Effector memory CD4-positive, alpha-beta T cell (primary cell): ENCODE results near the gene RBM4B.

ENCODE experiments used
- DNase-seq, 3 donors: peaks; one replicate each; pipeline ENCODE4 v3.0.0-alpha.2; 2020
- H3K27ac ChIP-seq: 2 replicates; pipeline ENCODE4 v1.7.0; 2013; ENCODE audit warnings: mild to moderate bottlenecking, low read length, moderate library complexity; ENCODE audit not compliant: insufficient read depth, poor library complexity, severe bottlenecking
- H3K27me3 ChIP-seq: replicated peaks from 2 replicates; pipeline ENCODE4 v1.7.0; 2013; ENCODE audit warnings: mild to moderate bottlenecking, low read length; ENCODE audit not compliant: insufficient read depth, control insufficient read depth, poor library complexity, severe bottlenecking
- H3K36me3 ChIP-seq: 2 replicates; pipeline ENCODE4 v1.7.0; 2013; ENCODE audit warnings: mild to moderate bottlenecking, low read length, moderate library complexity; ENCODE audit not compliant: control insufficient read depth, insufficient read depth
- H3K4me1 ChIP-seq: 2 replicates; pipeline ENCODE4 v1.7.0; 2013; ENCODE audit warnings: low read length, mild to moderate bottlenecking; ENCODE audit not compliant: control insufficient read depth, insufficient read depth, poor library complexity, severe bottlenecking
- H3K4me3 ChIP-seq: 2 replicates; pipeline ENCODE4 v1.7.0; 2013; ENCODE audit warnings: low read length, low read depth, mild to moderate bottlenecking; ENCODE audit not compliant: insufficient read depth, poor library complexity, severe bottlenecking
- H3K9me3 ChIP-seq: 2 replicates; pipeline ENCODE4 v1.7.0; 2013; ENCODE audit warnings: mild to moderate bottlenecking, low read length, moderate library complexity; ENCODE audit not compliant: control insufficient read depth

The RBM4B gene

DNA sequence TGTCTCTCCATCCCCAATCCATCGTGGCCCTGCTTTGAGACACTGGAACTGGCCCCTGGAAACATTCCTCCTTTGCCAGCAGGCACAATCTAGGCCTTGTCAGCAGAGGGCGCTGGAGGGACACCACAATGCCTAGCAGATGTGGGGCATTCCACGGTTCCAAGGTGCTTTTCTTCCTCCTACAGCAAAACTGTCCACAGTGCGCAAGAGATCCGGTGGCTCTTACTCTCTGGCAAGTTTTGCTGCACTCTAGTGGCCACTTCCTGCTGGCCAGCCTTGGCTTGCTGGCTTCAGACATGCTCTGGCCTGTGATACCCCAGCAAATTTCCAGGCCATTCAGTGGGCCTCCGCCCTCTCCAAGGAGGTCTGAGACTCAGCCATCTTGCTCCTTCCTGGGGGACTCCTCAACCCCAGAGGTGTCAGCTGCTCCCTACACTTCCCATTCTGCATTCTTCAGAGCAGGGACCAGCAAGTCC, 17.1 kb upstream of the RBM4B start:
- Histone ChIP-seq H3K4me3 (no peak overlapping the region), H3K27ac (no peak overlapping the region), H3K36me3 (no peaks in the 10 kb centered on the region)

DNA sequence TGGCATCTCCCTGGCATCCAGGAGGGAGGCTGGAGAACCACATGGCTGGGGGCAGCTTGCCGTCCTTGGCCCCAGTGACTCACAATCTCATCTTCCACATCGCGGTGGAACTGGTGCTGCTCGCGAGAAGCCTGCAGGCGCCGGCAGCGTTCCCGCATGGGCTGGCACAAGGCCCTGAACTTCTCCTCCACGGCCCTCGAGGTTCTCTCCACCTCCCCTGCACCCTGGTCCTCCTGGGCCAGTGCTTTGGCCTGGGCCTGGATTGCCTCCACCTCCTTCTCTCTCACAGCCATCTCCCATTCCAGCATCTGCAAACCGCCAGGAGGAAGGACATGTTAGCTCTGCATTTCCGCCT, 16.3 kb upstream of the RBM4B start:
- Histone ChIP-seq H3K27ac (no peak overlapping the region), H3K9me3 (no peaks in the 10 kb centered on the region), H3K27me3 (no peaks in the 10 kb centered on the region), H3K4me1 (no peaks in the 10 kb centered on the region), H3K4me3 (no peak overlapping the region), H3K36me3 (no peaks in the 10 kb centered on the region)
- no peak for DNase-seq

More for the DNA sequence above, 17.1 kb upstream of the RBM4B start:
- Histone ChIP-seq H3K4me1 (no peaks in the 10 kb centered on the region), H3K9me3 (no peaks in the 10 kb centered on the region), H3K27me3 (no peaks in the 10 kb centered on the region)
- peak; percentile 64 to 77 (median 70) for DNase-seq

GRCh38 chr11:66693356-66694055, 15.8 kb upstream of the RBM4B start:
- Histone ChIP-seq H3K9me3 (no peaks in the 10 kb centered on the region), H3K36me3 (no peaks in the 10 kb centered on the region), H3K27ac (no peak overlapping the region), H3K27me3 (no peaks in the 10 kb centered on the region), H3K4me3 (no peak overlapping the region), H3K4me1 (no peaks in the 10 kb centered on the region)
- no peak for DNase-seq

DNA sequence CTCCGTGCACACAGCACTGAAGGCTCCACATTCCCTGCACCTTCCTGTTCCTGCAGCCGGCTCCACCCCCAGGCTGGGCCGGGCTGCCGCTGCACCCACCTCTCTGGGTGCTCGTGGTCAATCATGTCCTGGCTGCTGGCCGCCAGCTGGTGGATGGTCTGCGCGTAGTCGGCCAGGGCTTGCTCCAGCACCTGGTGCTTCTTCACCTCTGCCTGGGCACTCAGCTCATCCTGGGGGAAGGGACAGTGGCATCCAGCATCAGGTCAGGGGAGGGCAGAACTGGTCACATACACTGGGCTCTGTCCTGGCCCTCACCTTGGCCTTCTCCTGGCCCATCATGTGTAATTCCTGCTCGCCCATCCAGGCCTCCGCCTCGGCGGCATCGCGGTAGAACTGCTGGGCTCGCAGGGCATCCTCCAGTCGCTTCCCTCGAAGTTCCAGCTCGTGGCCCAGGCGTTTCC, 15.2 kb upstream of the RBM4B start:
- H3K4me3 ChIP-seq: no peak overlapping the region
- no peaks in the 10 kb centered on the region for H3K36me3 ChIP-seq
- no peaks in the 10 kb centered on the region for H3K4me1 ChIP-seq
- no peaks in the 10 kb centered on the region for H3K27me3 ChIP-seq
- no peak overlapping the region for H3K27ac ChIP-seq
- DNase-seq: no peak
- H3K9me3 ChIP-seq: no peaks in the 10 kb centered on the region

- Histone ChIP-seq H3K27ac (no peak overlapping the region), H3K4me3 (no peak overlapping the region), H3K9me3 (no peaks in the 10 kb centered on the region), H3K27me3 (no peaks in the 10 kb centered on the region), H3K4me1 (no peaks in the 10 kb centered on the region), H3K36me3 (no peaks in the 10 kb centered on the region)
- DNase-seq: no peak
These were observed 14.8 kb upstream of the RBM4B start for GRCh38 chr11:66692446-66692845.

- Histone ChIP-seq H3K4me1 (no peaks in the 10 kb centered on the region), H3K4me3 (no peak overlapping the region), H3K27me3 (no peaks in the 10 kb centered on the region), H3K9me3 (no peaks in the 10 kb centered on the region), H3K36me3 (no peaks in the 10 kb centered on the region), H3K27ac (no peak overlapping the region)
- no peak for DNase-seq
These were observed 13.8 kb upstream of the RBM4B start for GRCh38 chr11:66691311-66691980.

DNA sequence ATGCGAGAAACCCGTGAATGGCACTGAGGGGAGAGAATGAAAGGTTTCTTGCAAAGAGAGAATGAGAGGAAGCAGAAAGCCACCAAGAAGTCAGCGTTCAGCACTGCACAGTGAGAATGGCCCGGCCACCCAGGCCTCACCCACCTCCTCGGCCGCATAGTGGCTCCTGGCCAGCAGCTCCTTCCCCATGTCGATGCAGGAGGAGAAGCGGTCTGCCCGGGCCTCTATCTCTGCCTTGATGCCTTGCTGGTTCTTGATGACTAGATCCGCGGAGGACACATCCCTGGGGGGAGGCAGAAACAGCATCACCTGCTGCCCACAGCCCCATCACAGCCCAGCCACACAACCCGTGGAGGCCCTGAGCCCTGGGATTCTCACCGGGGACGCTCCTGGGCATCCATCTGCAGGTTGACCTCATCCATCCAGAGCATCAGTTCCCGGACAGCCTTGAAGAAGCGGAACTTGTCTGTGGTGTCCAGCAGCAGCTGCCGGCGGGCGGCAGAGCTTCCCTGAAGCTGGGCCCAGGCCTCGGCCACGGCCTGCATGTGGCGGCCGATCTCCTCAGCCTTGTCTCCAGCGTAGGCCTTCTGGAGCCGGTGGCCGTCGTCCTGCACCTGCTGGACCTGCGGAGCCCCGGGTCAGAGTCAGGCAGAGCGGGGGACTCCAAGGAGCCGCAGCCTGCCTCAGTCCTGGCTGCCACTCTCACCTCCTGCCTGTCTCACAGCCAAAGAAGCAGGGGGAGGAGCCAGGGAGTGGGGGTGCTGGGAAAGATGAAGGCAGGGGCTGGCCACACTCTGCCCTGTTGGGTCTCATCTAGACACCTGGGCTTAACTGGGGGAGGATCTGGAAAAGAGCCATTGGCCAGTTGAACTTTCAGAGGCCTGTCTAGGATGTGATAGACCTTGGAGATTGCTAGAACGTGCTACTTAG, 12.2 kb upstream of the RBM4B start:
- Histone ChIP-seq H3K27me3 (no peaks in the 10 kb centered on the region), H3K4me3 (no peak overlapping the region), H3K9me3 (no peaks in the 10 kb centered on the region)

GRCh38 chr11:66688561-66689534, 11.2 kb upstream of the RBM4B start:
- Histone ChIP-seq H3K4me3 (no peak overlapping the region), H3K27ac (no peak overlapping the region), H3K4me1 (no peaks in the 10 kb centered on the region), H3K9me3 (no peaks in the 10 kb centered on the region), H3K27me3 (no peaks in the 10 kb centered on the region), H3K36me3 (no peaks in the 10 kb centered on the region)
- no peak for DNase-seq

More for the DNA sequence above, 12.2 kb upstream of the RBM4B start:
- H3K4me1 ChIP-seq: no peaks in the 10 kb centered on the region
- DNase-seq: no peak
- H3K27ac ChIP-seq: no peak overlapping the region
- no peaks in the 10 kb centered on the region for H3K36me3 ChIP-seq

DNA sequence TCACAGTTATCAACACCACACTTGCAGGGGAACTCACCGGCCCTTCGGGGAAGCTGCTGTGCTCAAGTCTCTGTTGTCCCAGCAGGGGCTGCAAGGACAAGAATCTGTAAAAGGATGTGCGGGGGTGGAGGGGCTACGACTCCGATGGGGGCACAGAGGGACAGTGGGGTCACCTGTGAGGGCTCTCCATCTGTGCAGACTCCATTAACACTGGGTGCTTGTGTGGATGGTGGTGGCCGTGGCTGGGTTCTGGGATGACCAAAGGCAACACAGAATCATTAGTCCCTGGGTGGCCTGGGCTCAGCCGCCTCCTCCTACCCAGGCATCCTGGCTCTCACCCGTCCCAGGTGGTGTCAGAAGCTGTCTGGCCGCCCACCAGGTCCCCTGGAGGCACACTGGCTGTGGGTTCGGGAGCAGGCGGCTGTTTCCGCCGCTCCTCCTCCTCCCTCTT, 10.2 kb upstream of the RBM4B start:
- H3K36me3 ChIP-seq: no peaks in the 10 kb centered on the region
- no peaks in the 10 kb centered on the region for H3K9me3 ChIP-seq
- no peak overlapping the region for H3K27ac ChIP-seq
- H3K4me3 ChIP-seq: no peak overlapping the region
- no peaks in the 10 kb centered on the region for H3K4me1 ChIP-seq
- DNase-seq: no peak
- no peaks in the 10 kb centered on the region for H3K27me3 ChIP-seq
